Hepatic stellate cell (primary cell): Measurements from ENCODE around the gene SGSM1.

Experiments used
- DNase-seq: peaks from one replicate; pipeline ENCODE4 v3.0.0; 2011; ENCODE audit warnings: low spot score

SGSM1 gene

GRCh38 chr22:24952837-24953383 lies 146.9 kb downstream of the SGSM1 start:
- DNase-seq = peak; percentile 63

- no peak for DNase-seq
These were observed 147.5 kb downstream of the SGSM1 start for GRCh38 chr22:24953384-24954113.

GRCh38 chr22:24954114-24954463 lies 148.1 kb downstream of the SGSM1 start:
- no peak for DNase-seq

GRCh38 chr22:24954856-24955255 lies 148.8 kb downstream of the SGSM1 start:
- no peak for DNase-seq

- no peak for DNase-seq
These were observed 151.0 kb downstream of the SGSM1 start for GRCh38 chr22:24957043-24957442.

- DNase-seq = no peak
These were observed 155.3 kb downstream of the SGSM1 start for GRCh38 chr22:24961217-24961844.

- no peak for DNase-seq
These were observed 156.1 kb downstream of the SGSM1 start for GRCh38 chr22:24962094-24962493.

GRCh38 chr22:24962835-24963234 lies 156.8 kb downstream of the SGSM1 start:
- no peak for DNase-seq

GRCh38 chr22:24964441-24964840 lies 158.4 kb downstream of the SGSM1 start:
- DNase-seq = no peak

- DNase-seq = no peak
These were observed 160.0 kb downstream of the SGSM1 start for GRCh38 chr22:24965822-24966626.

GRCh38 chr22:24968066-24968561 lies 162.1 kb downstream of the SGSM1 start:
- DNase-seq = no peak

- peak; percentile 28 for DNase-seq
These were observed 163.7 kb downstream of the SGSM1 start for GRCh38 chr22:24969560-24970301.

GRCh38 chr22:24972369-24972768 lies 166.4 kb downstream of the SGSM1 start:
- no peak for DNase-seq

- DNase-seq = no peak
These were observed 167.9 kb downstream of the SGSM1 start for GRCh38 chr22:24973872-24974271.

- no peak for DNase-seq
These were observed 169.2 kb downstream of the SGSM1 start for GRCh38 chr22:24975125-24975640.

- DNase-seq = no peak
These were observed 169.9 kb downstream of the SGSM1 start for GRCh38 chr22:24975813-24976341.

- DNase-seq = no peak
These were observed 170.6 kb downstream of the SGSM1 start for GRCh38 chr22:24976442-24977218.
